HepG2 (cell line): ENCODE data around the gene ARFGEF2. TPM values are rescaled to one million over a fixed set of nuclear protein-coding genes. Genes with fewer than 3 reads are reported as not detected.

Experiments used
- ATAC-seq: fragments of 200-7000 bp; cut with Tn5 transposase; 3 replicates; pipeline ENCODE4 v1.9.1; 2020; ENCODE audit warnings: mild to moderate bottlenecking, moderate library complexity
- BruUV-seq: library from RNA; stranded (reverse); fragments of 400-500 nt; replicated peaks from 2 replicates; lab custom pipeline; 2021; lab: Mats Ljungman, UMichigan
- CTCF ChIA-PET: fragments of 300-600 bp; formaldehyde crosslinking; extraction: SDS; loops from one replicate; lab custom pipeline; 2021; ENCODE audit warnings: low total read pairs, inconsistent platforms, low intra/inter-chr PET ratio; lab: Yijun Ruan, JAX
- POLR2A ChIA-PET: fragments of 350-600 bp; sonication (Branson Sonifier 250); formaldehyde crosslinking; loops from one replicate; lab custom pipeline; 2020; ENCODE audit warnings: antibody characterized with exemption, inconsistent platforms; lab: Yijun Ruan, JAX
- DNase-seq: peaks from one replicate; pipeline ENCODE4 v3.0.0-alpha.2; 2015; ENCODE audit warnings: low spot score
- FAIRE-seq: peaks from 3 replicates; lab custom pipeline; 2011; peaks lifted over from hg19 to GRCh38; lab: Jason Lieb, UNC
- H2AFZ ChIP-seq: one replicate; pipeline ENCODE4 v1.6.1; 2011; ENCODE audit warnings: low read length, inconsistent platforms
- H3K27ac ChIP-seq: fragments of 300-600 bp; 3 replicates; pipeline ENCODE4 v1.8.0; 2011; ENCODE audit warnings: mixed run types, mild to moderate bottlenecking, mixed read lengths, low read length, inconsistent platforms; ENCODE audit not compliant: insufficient read depth; ENCODE audit errors: extremely low read length
- H3K27me3 ChIP-seq, 2 experiments: fragments of 200-600 bp in 1 of 2; 2 replicates in 1 of 2; 3 replicates in 1 of 2; pipeline versions ENCODE4 v1.6.0 to v1.8.0; 2011; ENCODE audit warnings: low read length in 2 of 2, mild to moderate bottlenecking in 2 of 2, moderate library complexity in 2 of 2, inconsistent platforms in 1 of 2; ENCODE audit not compliant: insufficient read depth in 2 of 2, control insufficient read depth in 1 of 2
- H3K36me3 ChIP-seq, 2 experiments: fragments of 200-600 bp in 1 of 2; replicated peaks in 1 of 2; 2 replicates in 1 of 2; 3 replicates in 1 of 2; pipeline versions ENCODE4 v1.5.1 to v1.8.0; 2011; ENCODE audit warnings: low read length in 2 of 2, inconsistent platforms in 1 of 2; ENCODE audit not compliant: insufficient read depth in 2 of 2, control insufficient read depth in 1 of 2
- H3K4me1 ChIP-seq: 2 replicates; pipeline ENCODE4 v1.5.1; 2012; ENCODE audit warnings: low read length, inconsistent platforms; ENCODE audit not compliant: insufficient read depth
- H3K4me2 ChIP-seq: 2 replicates; pipeline ENCODE4 v1.6.0; 2011; ENCODE audit warnings: low read depth, low read length, inconsistent platforms
- H3K4me3 ChIP-seq, 3 experiments: fragments of 200-600 bp in 1 of 3; sonication (generic), shearing (Covaris generic) in 1 of 3; replicated peaks in 1 of 3; 2 replicates each; pipeline ENCODE4 v1.5.1; 2011 to 2016; ENCODE audit warnings: low read length in 3 of 3, inconsistent platforms in 2 of 3, low read depth in 2 of 3, mild to moderate bottlenecking in 2 of 3, control low read depth in 1 of 3, mixed read lengths in 1 of 3; ENCODE audit not compliant: insufficient read depth in 1 of 3
- H3K79me2 ChIP-seq: one replicate; pipeline ENCODE4 v1.6.1; 2011; ENCODE audit warnings: low read length, inconsistent platforms; ENCODE audit not compliant: insufficient read depth
- H3K9ac ChIP-seq: 2 replicates; pipeline ENCODE4 v1.6.0; 2011; ENCODE audit warnings: mild to moderate bottlenecking, low read depth, low read length, inconsistent platforms; ENCODE audit not compliant: insufficient read depth
- H3K9me3 ChIP-seq: 2 replicates; pipeline ENCODE4 v1.5.1; 2012; ENCODE audit warnings: mild to moderate bottlenecking, low read length
- H4K20me1 ChIP-seq: 2 replicates; pipeline ENCODE4 v1.6.0; 2011; ENCODE audit warnings: inconsistent platforms, mild to moderate bottlenecking, low read length, moderate library complexity; ENCODE audit not compliant: insufficient read depth
- BATF2 ChIP-seq: sonication (generic); formaldehyde crosslinking; IDR thresholded peaks from 2 replicates; pipeline ENCODE4 v1.8.0; 2022; ENCODE audit warnings: mild to moderate bottlenecking, missing genetic modification reagents, moderate library complexity
- CC2D1A ChIP-seq: sonication (generic); formaldehyde crosslinking; IDR thresholded peaks from 2 replicates; pipeline ENCODE4 v1.8.1; 2023; ENCODE audit warnings: mild to moderate bottlenecking, missing genetic modification reagents
- SRSF1 ChIP-seq: fragments of 200-400 bp; formaldehyde crosslinking; optimal IDR thresholded peaks from 2 replicates; pipeline ENCODE3; 2017; ENCODE audit warnings: mild to moderate bottlenecking, low read depth, low read length, moderate library complexity
- SRY ChIP-seq: sonication (generic); formaldehyde crosslinking; IDR thresholded peaks from 2 replicates; pipeline ENCODE4 v1.8.0; 2022; ENCODE audit warnings: mild to moderate bottlenecking, missing genetic modification reagents
- ZBTB1 ChIP-seq: sonication (generic); formaldehyde crosslinking; IDR thresholded peaks from 2 replicates; pipeline ENCODE4 v1.4.0; 2020; ENCODE audit warnings: missing genetic modification reagents, borderline replicate concordance
- ZNF317 ChIP-seq: sonication (generic); formaldehyde crosslinking; IDR thresholded peaks from 2 replicates; pipeline ENCODE4 v1.5.0; 2020; ENCODE audit warnings: mild to moderate bottlenecking, missing genetic modification reagents
- ZNF383 ChIP-seq: sonication (generic); formaldehyde crosslinking; IDR thresholded peaks from 2 replicates; pipeline ENCODE4 v1.4.0; 2020; ENCODE audit warnings: missing genetic modification reagents, mild to moderate bottlenecking, borderline replicate concordance
- ZNF496 ChIP-seq: sonication (generic); formaldehyde crosslinking; IDR thresholded peaks from 2 replicates; pipeline ENCODE4 v1.8.1; 2023; ENCODE audit warnings: mild to moderate bottlenecking, moderate library complexity, missing genetic modification reagents; ENCODE audit not compliant: insufficient replicate concordance
- ZNF614 ChIP-seq: IDR thresholded peaks from 2 replicates; pipeline ENCODE4 v1.6.1; 2018; ENCODE audit warnings: missing biosample characterization, missing genetic modification reagents, inconsistent platforms, borderline replicate concordance
- ZNF616 ChIP-seq: sonication (generic); formaldehyde crosslinking; IDR thresholded peaks from 2 replicates; pipeline ENCODE4 v1.5.0; 2020; ENCODE audit warnings: low read depth, mild to moderate bottlenecking, missing genetic modification reagents
- whole genome bisulfite sequencing: methylation state at CpG from one replicate; pipeline ENCODE4 v1.1.6; 2017; ENCODE audit warnings: low lambda C conversion rate; 5-methylcytosine and 5-hydroxymethylcytosine counted together
- in situ Hi-C: cut with HindIII; loops from 2 replicates; pipeline ENCODE4 v1.10.0; 2017; ENCODE audit warnings: low pct_unique_long_range_greater_than_20kb; ENCODE audit not compliant: extremely low pct_ligation_motif_present
- intact Hi-C: fragments of 100-400 bp; cut with micrococcal nuclease; formaldehyde crosslinking; loops from one replicate; pipeline ENCODE4 v1.10.0; 2022; ENCODE audit not compliant: unreplicated experiment
- polyA plus RNA-seq, 8 experiments: library from polyadenylated mRNA; depleted of rRNA in 3 of 8; stranded (reverse) in 7 of 8; unstranded in 1 of 8; fragments of >200 nt; fragmentation: Illumina TruSeq in 4 of 8; extraction: Trizol in 4 of 8; gene quantifications; 2 replicates each; pipeline versions ENCODE4 v1.2.1 to v1.2.3, GENCODE V29; 2011 to 2016; ENCODE audit warnings: low read depth in 4 of 8, missing spikeins in 1 of 8, mixed read lengths in 1 of 8; ENCODE audit not compliant: insufficient read depth in 1 of 8
- total RNA-seq, 5 experiments: library from RNA; depleted of rRNA; stranded (reverse); fragments of >200 nt; fragmentation: Illumina TruSeq; extraction: Trizol; gene quantifications; 2 replicates each; pipeline ENCODE4 v1.2.3, GENCODE V29; 2016; ENCODE audit warnings: low read depth in 1 of 5
- TF ChIP-seq, protein P1 (sequence below): IDR thresholded peaks from 2 replicates; pipeline ENCODE4 v1.6.1; 2018; ENCODE audit warnings: missing genetic modification reagents
- TF ChIP-seq, protein P2 (sequence below), 2 experiments: fragments of 450-650 bp in 1 of 2; sonication (generic) in 1 of 2; formaldehyde crosslinking; IDR thresholded peaks; 2 replicates each; pipeline versions ENCODE4 v1.5.0 to v1.8.0; 2020 to 2022; ENCODE audit warnings: mild to moderate bottlenecking in 1 of 2, missing genetic modification reagents in 1 of 2
- TF ChIP-seq, protein P3 (sequence below): IDR thresholded peaks from 2 replicates; pipeline ENCODE4 v1.6.1; 2012; ENCODE audit warnings: low read depth, low read length, improper control_type of control experiment

The ARFGEF2 gene
- total and polyA plus RNA-seq, 2 of the 13 experiments (the other 11 are each of a cell fraction or from before 2014, with no cell fraction given), result 44.0 to 60.8 TPM

DNA sequence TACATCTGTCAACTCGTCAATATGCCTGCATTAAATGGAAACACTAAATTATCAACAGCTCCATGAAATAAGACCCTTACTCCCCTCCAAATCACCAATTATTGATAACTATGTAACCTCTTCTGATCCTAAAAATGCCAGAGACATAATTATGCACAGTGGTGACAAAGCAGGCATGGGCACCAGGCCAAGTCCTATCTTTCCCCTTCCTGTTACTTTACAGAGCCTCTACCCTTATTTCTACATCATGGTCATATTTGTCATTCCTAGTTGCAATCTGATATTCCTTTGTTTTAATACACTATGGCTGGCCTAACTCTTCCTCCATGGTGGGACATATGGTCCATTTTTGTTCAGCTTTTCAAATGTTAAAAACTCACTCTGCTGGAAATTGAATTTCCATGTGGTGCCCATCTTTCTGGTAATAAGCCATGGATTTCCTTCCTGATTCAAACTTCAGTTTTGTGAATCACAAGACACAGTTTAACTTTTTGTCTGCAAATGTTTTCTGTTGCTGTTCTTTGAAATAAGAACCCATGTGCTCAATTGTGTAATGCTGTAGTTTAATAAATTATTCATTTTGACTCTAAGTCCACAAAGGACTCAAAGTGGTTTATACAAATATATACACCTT is 41.8 kb upstream of the ARFGEF2 start:
- Histone ChIP-seq H3K27ac (no peak overlapping the region), H3K4me1 (no peaks in the 10 kb centered on the region), H4K20me1 (no peaks in the 10 kb centered on the region), H3K36me3 (no peaks in the 10 kb centered on the region), H3K4me2 (no peak overlapping the region), H3K9me3 (no peaks in the 10 kb centered on the region), H3K4me3 (no peak overlapping the region), H3K27me3 (peaks cover 0 to 10% of the 10 kb centered on the region in 2 experiments; a peak in 2 of 5 replicates), H3K79me2 (no peaks in the 10 kb centered on the region), H3K9ac (no peak overlapping the region), H2AFZ (no peak overlapping the region)
- CTCF ChIA-PET, result no interaction called here
- in situ Hi-C loops (no loop called here), intact Hi-C loops (no loop called here)
- no peak for TF ChIP-seq ZNF616 (CRISPR knock-in tag)
- TF ChIP-seq ZNF496 (CRISPR knock-in tag), result no peak
- TF ChIP-seq ZNF317 (CRISPR knock-in tag), result no peak
- TF ChIP-seq, protein P1, sequence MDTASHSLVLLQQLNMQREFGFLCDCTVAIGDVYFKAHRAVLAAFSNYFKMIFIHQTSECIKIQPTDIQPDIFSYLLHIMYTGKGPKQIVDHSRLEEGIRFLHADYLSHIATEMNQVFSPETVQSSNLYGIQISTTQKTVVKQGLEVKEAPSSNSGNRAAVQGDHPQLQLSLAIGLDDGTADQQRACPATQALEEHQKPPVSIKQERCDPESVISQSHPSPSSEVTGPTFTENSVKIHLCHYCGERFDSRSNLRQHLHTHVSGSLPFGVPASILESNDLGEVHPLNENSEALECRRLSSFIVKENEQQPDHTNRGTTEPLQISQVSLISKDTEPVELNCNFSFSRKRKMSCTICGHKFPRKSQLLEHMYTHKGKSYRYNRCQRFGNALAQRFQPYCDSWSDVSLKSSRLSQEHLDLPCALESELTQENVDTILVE (CRISPR knock-in tag), result no peak
- FAIRE-seq (no peak), ATAC-seq (no peak), DNase-seq (no peak)
- no TSS peak for BruUV-seq
- WGBS, result 3% methylated on average over 1 of the region's 1 CpG
- POLR2A ChIA-PET, result no interaction called here

DNA sequence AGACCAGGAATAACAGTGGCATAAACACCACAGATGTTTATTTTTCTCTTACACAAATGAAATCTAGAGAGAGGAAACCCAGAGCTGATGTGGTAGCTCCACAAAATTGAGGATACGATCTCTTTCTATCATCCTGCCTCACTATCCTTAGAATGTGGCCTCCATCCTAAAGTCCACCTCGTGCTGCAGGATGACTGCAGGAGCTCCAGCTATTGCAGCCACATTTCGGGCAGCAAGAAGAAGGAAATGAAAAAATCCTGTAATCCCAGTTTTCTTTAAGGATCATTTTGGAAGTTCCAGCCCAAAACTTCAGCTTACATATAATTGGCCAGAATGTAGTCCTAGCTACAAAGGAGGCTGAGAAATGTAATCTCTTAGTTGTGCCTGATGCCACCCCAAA is 41.2 kb upstream of the ARFGEF2 start:
- H3K27ac ChIP-seq, result no peak overlapping the region
- ChIA-PET CTCF (no interaction called here), POLR2A (no interaction called here)
- no peak overlapping the region for H3K4me2 ChIP-seq
- H3K9ac ChIP-seq, result no peak overlapping the region
- FAIRE-seq (no peak), ATAC-seq (no peak), DNase-seq (no peak)
- no peaks in the 10 kb centered on the region for H3K4me1 ChIP-seq
- no peaks in the 10 kb centered on the region for H3K36me3 ChIP-seq
- H2AFZ ChIP-seq, result no peak overlapping the region
- in situ Hi-C loops, result no loop called here
- no TSS peak for BruUV-seq
- no peak overlapping the region for H3K4me3 ChIP-seq
- H4K20me1 ChIP-seq, result no peaks in the 10 kb centered on the region
- intact Hi-C loops, result no loop called here
- H3K79me2 ChIP-seq, result no peaks in the 10 kb centered on the region
- H3K27me3 ChIP-seq, result peaks cover 0 to 4% of the 10 kb centered on the region in 2 experiments; a peak in 2 of 5 replicates
- 5% methylated on average over 3 of the region's 3 CpGs for WGBS
- no peaks in the 10 kb centered on the region for H3K9me3 ChIP-seq
- TF ChIP-seq SRSF1 (no peak), BATF2 (CRISPR knock-in tag) (no peak), ZNF614 (CRISPR knock-in tag) (no peak), CC2D1A (CRISPR knock-in tag) (no peak), SRY (CRISPR knock-in tag) (no peak), ZBTB1 (CRISPR knock-in tag) (no peak), ZNF383 (CRISPR knock-in tag) (no peak)
- TF ChIP-seq, protein P2, sequence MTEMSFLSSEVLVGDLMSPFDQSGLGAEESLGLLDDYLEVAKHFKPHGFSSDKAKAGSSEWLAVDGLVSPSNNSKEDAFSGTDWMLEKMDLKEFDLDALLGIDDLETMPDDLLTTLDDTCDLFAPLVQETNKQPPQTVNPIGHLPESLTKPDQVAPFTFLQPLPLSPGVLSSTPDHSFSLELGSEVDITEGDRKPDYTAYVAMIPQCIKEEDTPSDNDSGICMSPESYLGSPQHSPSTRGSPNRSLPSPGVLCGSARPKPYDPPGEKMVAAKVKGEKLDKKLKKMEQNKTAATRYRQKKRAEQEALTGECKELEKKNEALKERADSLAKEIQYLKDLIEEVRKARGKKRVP (CRISPR knock-in tag; IDR thresholded peaks at IDR 0.05), result no peak
- TF ChIP-seq, protein P3, sequence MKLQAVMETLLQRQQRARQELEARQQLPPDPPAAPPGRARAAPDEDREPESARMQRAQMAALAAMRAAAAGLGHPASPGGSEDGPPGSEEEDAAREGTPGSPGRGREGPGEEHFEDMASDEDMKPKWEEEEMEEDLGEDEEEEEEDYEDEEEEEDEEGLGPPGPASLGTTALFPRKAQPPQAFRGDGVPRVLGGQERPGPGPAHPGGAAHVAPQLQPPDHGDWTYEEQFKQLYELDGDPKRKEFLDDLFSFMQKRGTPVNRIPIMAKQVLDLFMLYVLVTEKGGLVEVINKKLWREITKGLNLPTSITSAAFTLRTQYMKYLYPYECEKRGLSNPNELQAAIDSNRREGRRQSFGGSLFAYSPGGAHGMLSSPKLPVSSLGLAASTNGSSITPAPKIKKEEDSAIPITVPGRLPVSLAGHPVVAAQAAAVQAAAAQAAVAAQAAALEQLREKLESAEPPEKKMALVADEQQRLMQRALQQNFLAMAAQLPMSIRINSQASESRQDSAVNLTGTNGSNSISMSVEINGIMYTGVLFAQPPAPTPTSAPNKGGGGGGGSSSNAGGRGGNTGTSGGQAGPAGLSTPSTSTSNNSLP, result no peak
